ENCODE results near the gene KCNT2. TPM values are rescaled to one million over a fixed set of nuclear protein-coding genes. Genes with fewer than 3 reads are reported as not detected.

Gene KCNT2
- polyA plus RNA-seq, 1 of the 3 experiments (the other 2 are of a cell fraction), result 0.56 TPM

GRCh38 chr1:196444634-196445033 is 163.6 kb downstream of the KCNT2 start:
- POLR2A ChIA-PET, result no interaction called here
- CTCF ChIA-PET, result no interaction called here

GRCh38 chr1:196442366-196442765 is 165.9 kb downstream of the KCNT2 start:
- TF ChIP-seq FOXJ3 (CRISPR knock-in tag; IDR thresholded peaks at IDR 0.05), result no peak
- no peak for TF ChIP-seq ELF1 (IDR thresholded peaks at IDR 0.05)
- no peak for TF ChIP-seq JUND (IDR thresholded peaks at IDR 0.05)
- no peak for TF ChIP-seq EZH2phosphoT487 (IDR thresholded peaks at IDR 0.05; ENCODE audit: borderline replicate concordance, low read depth)
- TF ChIP-seq, protein P1, sequence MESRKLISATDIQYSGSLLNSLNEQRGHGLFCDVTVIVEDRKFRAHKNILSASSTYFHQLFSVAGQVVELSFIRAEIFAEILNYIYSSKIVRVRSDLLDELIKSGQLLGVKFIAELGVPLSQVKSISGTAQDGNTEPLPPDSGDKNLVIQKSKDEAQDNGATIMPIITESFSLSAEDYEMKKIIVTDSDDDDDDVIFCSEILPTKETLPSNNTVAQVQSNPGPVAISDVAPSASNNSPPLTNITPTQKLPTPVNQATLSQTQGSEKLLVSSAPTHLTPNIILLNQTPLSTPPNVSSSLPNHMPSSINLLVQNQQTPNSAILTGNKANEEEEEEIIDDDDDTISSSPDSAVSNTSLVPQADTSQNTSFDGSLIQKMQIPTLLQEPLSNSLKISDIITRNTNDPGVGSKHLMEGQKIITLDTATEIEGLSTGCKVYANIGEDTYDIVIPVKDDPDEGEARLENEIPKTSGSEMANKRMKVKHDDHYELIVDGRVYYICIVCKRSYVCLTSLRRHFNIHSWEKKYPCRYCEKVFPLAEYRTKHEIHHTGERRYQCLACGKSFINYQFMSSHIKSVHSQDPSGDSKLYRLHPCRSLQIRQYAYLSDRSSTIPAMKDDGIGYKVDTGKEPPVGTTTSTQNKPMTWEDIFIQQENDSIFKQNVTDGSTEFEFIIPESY (IDR thresholded peaks at IDR 0.05; ENCODE audit: borderline replicate concordance, low read depth), result no peak
- Histone ChIP-seq H3K36me3 (replicated peaks in 1 of 2; ENCODE audit: control insufficient read depth in 1 of 2, insufficient read depth in 2 of 2, low read length in 1 of 2) (no peaks in the 10 kb centered on the region), H2AFZ (ENCODE audit: low read depth) (no peak overlapping the region), H3K27me3 (ENCODE audit: insufficient read depth) (no peaks in the 10 kb centered on the region), H3K27ac (ENCODE audit: low read depth in 2 of 2, low read length in 1 of 2) (no peak overlapping the region), H3K9me2 (no peaks in the 10 kb centered on the region), H3K4me1 (ENCODE audit: control insufficient read depth in 1 of 2, insufficient read depth in 2 of 2, low read depth in 1 of 2, low read length in 1 of 2) (no peaks in the 10 kb centered on the region), H3K9me3 (no peaks in the 10 kb centered on the region), H3K4me3 (ENCODE audit: low read depth in 2 of 2, low read length in 1 of 2) (no peak overlapping the region), H3F3A (replicated peaks; ENCODE audit: insufficient read depth) (no peaks in the 10 kb centered on the region), H3K9ac (no peak overlapping the region), H4K20me1 (ENCODE audit: insufficient read depth) (no peaks in the 10 kb centered on the region), H3K4me2 (no peak overlapping the region), H3K79me2 (ENCODE audit: insufficient read depth) (no peaks in the 10 kb centered on the region)
- POLR2A ChIA-PET, result no interaction called here
- no peak for DNase-seq
- WGBS (ENCODE audit: low lambda C conversion rate), result 97% methylated on average over 3 of the region's 3 CpGs
- CTCF ChIA-PET, result no interaction called here

More at GRCh38 chr1:196444634-196445033, 163.6 kb downstream of the KCNT2 start:
- Histone ChIP-seq H3K9ac (no peak overlapping the region), H3K27me3 (ENCODE audit: insufficient read depth) (no peaks in the 10 kb centered on the region), H3K4me1 (ENCODE audit: control insufficient read depth in 1 of 2, insufficient read depth in 2 of 2, low read depth in 1 of 2, low read length in 1 of 2) (no peaks in the 10 kb centered on the region), H3K9me3 (no peaks in the 10 kb centered on the region), H3K9me2 (no peaks in the 10 kb centered on the region), H3F3A (replicated peaks; ENCODE audit: insufficient read depth) (no peaks in the 10 kb centered on the region), H2AFZ (ENCODE audit: low read depth) (no peak overlapping the region), H3K27ac (ENCODE audit: low read depth in 2 of 2, low read length in 1 of 2) (no peak overlapping the region), H3K4me3 (ENCODE audit: low read depth in 2 of 2, low read length in 1 of 2) (no peak overlapping the region), H4K20me1 (ENCODE audit: insufficient read depth) (no peaks in the 10 kb centered on the region), H3K36me3 (replicated peaks in 1 of 2; ENCODE audit: control insufficient read depth in 1 of 2, insufficient read depth in 2 of 2, low read length in 1 of 2) (no peaks in the 10 kb centered on the region), H3K4me2 (no peak overlapping the region), H3K79me2 (ENCODE audit: insufficient read depth) (no peaks in the 10 kb centered on the region)
- DNase-seq, result no peak
- TF ChIP-seq, protein P1 (IDR thresholded peaks at IDR 0.05; ENCODE audit: borderline replicate concordance, low read depth), result no peak
- TF ChIP-seq, protein P2, sequence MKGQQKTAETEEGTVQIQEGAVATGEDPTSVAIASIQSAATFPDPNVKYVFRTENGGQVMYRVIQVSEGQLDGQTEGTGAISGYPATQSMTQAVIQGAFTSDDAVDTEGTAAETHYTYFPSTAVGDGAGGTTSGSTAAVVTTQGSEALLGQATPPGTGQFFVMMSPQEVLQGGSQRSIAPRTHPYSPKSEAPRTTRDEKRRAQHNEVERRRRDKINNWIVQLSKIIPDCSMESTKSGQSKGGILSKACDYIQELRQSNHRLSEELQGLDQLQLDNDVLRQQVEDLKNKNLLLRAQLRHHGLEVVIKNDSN (IDR thresholded peaks at IDR 0.05; ENCODE audit: borderline replicate concordance, low read depth), result no peak
- TF ChIP-seq, protein P3, sequence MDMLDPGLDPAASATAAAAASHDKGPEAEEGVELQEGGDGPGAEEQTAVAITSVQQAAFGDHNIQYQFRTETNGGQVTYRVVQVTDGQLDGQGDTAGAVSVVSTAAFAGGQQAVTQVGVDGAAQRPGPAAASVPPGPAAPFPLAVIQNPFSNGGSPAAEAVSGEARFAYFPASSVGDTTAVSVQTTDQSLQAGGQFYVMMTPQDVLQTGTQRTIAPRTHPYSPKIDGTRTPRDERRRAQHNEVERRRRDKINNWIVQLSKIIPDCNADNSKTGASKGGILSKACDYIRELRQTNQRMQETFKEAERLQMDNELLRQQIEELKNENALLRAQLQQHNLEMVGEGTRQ (IDR thresholded peaks at IDR 0.05; ENCODE audit: borderline replicate concordance, low read depth, low read length), result no peak
- TF ChIP-seq MEF2A (IDR thresholded peaks at IDR 0.05; ENCODE audit: borderline replicate concordance, low read depth) (no peak), MXI1 (IDR thresholded peaks at IDR 0.05; ENCODE audit: low read depth, low read length) (no peak), EP300 (IDR thresholded peaks at IDR 0.05; ENCODE audit: borderline replicate concordance in 1 of 2, low read depth in 1 of 2, low read length in 1 of 2) (no peak), TEAD4 (IDR thresholded peaks at IDR 0.05; ENCODE audit: borderline replicate concordance, insufficient read depth) (no peak), ELF1 (IDR thresholded peaks at IDR 0.05) (no peak), IRF3 (IDR thresholded peaks at IDR 0.05; ENCODE audit: low read depth, low read length) (no peak), RAD21 (IDR thresholded peaks at IDR 0.05; ENCODE audit: low read length) (no peak)
